Osteoblast (primary cell): Measurements from ENCODE around the gene MAPK10. TPM values are rescaled to one million over a fixed set of nuclear protein-coding genes. Genes with fewer than 3 reads are reported as not detected.

Experiments used
- DNase-seq: peaks from one replicate; pipeline ENCODE4 v3.0.0; 2011; ENCODE audit warnings: low spot score, mixed read lengths; ENCODE audit not compliant: insufficient read length; ENCODE audit errors: missing footprints
- H2AFZ ChIP-seq: 2 replicates; pipeline ENCODE4 v1.6.0; 2011; ENCODE audit warnings: mild to moderate bottlenecking, low read length
- H3K27ac ChIP-seq: 2 replicates; pipeline ENCODE4 v1.5.1; 2011; ENCODE audit warnings: mild to moderate bottlenecking, low read depth, low read length, moderate library complexity
- H3K27me3 ChIP-seq: 2 replicates; pipeline ENCODE4 v1.6.0; 2012; ENCODE audit warnings: mild to moderate bottlenecking, control low read depth, inconsistent platforms, low read length, moderate library complexity; ENCODE audit not compliant: insufficient read depth
- H3K36me3 ChIP-seq: 2 replicates; pipeline ENCODE4 v1.5.1; 2011; ENCODE audit warnings: mild to moderate bottlenecking, low read length, control low read depth, moderate library complexity; ENCODE audit not compliant: insufficient read depth
- H3K4me1 ChIP-seq: 2 replicates; pipeline ENCODE4 v1.5.1; 2011; ENCODE audit warnings: mild to moderate bottlenecking, low read length, control low read depth, moderate library complexity; ENCODE audit not compliant: insufficient read depth
- H3K4me2 ChIP-seq: 2 replicates; pipeline ENCODE4 v1.6.0; 2011; ENCODE audit warnings: mild to moderate bottlenecking, low read length; ENCODE audit not compliant: insufficient read depth
- H3K4me3 ChIP-seq: fragments of 200-600 bp; sonication (generic); 3 replicates; pipeline ENCODE4 v1.5.1; 2012; ENCODE audit warnings: mild to moderate bottlenecking, low read length, inconsistent platforms; ENCODE audit not compliant: insufficient read depth
- H3K79me2 ChIP-seq: 2 replicates; pipeline ENCODE4 v1.6.0; 2012; ENCODE audit warnings: mild to moderate bottlenecking, low read length, control low read depth, inconsistent platforms; ENCODE audit not compliant: insufficient read depth
- H3K9me3 ChIP-seq: 2 replicates; pipeline ENCODE4 v1.5.1; 2011; ENCODE audit warnings: low read depth, low read length, control low read depth
- H4K20me1 ChIP-seq: 2 replicates; pipeline ENCODE4 v1.6.0; 2012; ENCODE audit warnings: mild to moderate bottlenecking, low read length, control low read depth; ENCODE audit not compliant: insufficient read depth
- CTCF ChIP-seq: IDR thresholded peaks from 2 replicates; pipeline ENCODE4 v1.5.1; 2011; ENCODE audit warnings: mild to moderate bottlenecking, low read depth, low read length, moderate library complexity; ENCODE audit errors: extremely low read depth
- total RNA-seq: library from RNA; depleted of rRNA; stranded (reverse); fragments of >200 nt; gene quantifications from 2 replicates; pipeline ENCODE4 v1.2.3, GENCODE V29; 2012

Gene MAPK10
- total RNA-seq, 1 donor, result 13.0 TPM

DNA sequence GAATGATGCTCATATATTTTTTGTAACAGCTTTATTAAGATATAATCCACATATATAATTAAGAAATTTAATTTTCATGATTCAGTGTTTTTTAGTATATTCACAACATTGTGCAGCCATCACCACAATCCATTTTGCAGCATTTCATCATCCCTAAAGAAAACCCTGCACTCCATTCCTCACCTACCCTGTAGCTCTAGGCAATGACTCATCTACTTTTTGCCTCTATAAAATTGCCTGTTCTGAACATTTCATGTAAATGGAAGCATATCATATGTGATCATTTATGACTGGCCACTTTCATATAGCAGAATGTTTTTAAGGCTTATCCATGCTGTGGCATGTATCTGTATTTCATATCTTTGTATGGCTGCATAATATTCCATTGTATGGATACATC lies 339.9 kb downstream of the MAPK10 start:
- Histone ChIP-seq H3K27ac (no peak overlapping the region), H3K4me3 (no peak overlapping the region), H3K9me3 (no peaks in the 10 kb centered on the region), H3K79me2 (no peaks in the 10 kb centered on the region), H3K36me3 (no peaks in the 10 kb centered on the region), H3K4me1 (peaks cover 14% of the 10 kb centered on the region), H3K27me3 (no peaks in the 10 kb centered on the region), H4K20me1 (no peaks in the 10 kb centered on the region), H3K4me2 (no peak overlapping the region), H2AFZ (no peak overlapping the region)
- peak; percentile 27 for DNase-seq
- no peak for TF ChIP-seq CTCF

DNA sequence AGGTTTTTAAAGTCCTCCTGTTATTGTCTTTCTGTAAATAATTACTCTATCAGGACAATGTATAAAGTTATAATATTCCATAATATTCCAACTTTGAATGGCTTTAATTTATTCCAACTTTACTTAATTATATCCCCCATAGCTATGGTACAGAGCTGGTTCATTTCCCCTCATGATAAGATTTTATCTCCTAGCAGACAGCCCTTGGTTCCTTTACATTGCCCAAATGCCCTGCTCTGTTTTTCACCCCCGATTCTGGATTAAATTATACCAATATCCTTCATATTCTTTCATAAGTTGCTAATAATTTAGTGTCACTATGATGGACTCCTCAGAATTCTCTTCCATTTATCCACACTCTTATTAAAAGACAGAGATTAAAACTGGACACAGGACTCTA lies 340.5 kb downstream of the MAPK10 start:
- Histone ChIP-seq H3K4me1 (peaks cover 19% of the 10 kb centered on the region), H3K9me3 (no peaks in the 10 kb centered on the region), H3K27ac (no peak overlapping the region), H3K27me3 (no peaks in the 10 kb centered on the region), H2AFZ (no peak overlapping the region), H3K4me3 (no peak overlapping the region), H3K4me2 (no peak overlapping the region), H4K20me1 (no peaks in the 10 kb centered on the region), H3K36me3 (no peaks in the 10 kb centered on the region), H3K79me2 (no peaks in the 10 kb centered on the region)
- no peak for DNase-seq
- TF ChIP-seq CTCF, result no peak

DNA sequence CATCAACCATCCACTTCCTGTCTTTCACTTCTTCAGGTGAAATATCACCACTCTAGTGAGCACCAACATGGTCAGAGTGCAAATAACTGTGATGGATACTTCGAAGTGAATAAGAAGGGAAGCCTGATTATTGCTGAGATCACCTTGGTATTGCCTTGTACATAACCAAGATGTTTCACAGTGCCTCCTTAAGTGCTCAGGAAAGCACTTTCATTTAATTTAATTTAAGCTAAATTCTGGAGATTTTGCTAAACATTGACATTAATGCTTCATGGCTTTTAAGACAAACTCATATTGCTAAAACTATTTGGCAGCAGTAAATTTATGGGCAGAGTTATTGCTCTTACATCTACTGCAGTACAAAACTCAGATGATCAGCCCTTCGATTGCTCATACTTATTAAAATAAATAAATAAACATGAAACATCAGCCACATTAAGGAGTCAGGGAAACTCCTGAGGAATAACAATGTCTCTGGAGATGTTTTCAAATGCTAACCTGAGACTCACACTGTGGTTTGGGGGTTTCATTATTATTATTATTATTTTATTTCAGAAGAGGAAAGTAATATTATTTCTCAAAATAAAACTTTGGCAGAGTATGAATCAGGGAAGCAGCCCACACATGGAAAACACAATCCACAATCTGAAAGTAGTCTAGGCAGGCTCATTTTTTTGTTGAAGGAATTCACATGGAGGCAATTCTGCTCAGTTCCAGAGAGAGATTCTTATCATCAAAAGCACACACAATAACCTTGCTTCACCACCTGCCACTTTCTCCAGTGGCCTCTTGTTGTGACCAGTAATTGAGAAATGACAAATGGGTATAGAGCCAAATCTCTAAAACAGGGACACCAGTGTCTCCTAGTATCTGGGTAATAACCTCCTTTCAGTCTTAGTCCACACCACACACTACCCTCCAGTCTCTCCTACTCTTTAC lies 344.2 kb downstream of the MAPK10 start:
- Histone ChIP-seq H3K27me3 (no peaks in the 10 kb centered on the region), H3K4me3 (no peak overlapping the region), H3K9me3 (no peaks in the 10 kb centered on the region), H2AFZ (no peak overlapping the region), H3K79me2 (no peaks in the 10 kb centered on the region), H3K4me1 (peaks cover 50% of the 10 kb centered on the region), H4K20me1 (no peaks in the 10 kb centered on the region), H3K27ac (no peak overlapping the region), H3K4me2 (peak overlapping the region; percentile 40), H3K36me3 (no peaks in the 10 kb centered on the region)
- TF ChIP-seq CTCF, result no peak
- no peak for DNase-seq

DNA sequence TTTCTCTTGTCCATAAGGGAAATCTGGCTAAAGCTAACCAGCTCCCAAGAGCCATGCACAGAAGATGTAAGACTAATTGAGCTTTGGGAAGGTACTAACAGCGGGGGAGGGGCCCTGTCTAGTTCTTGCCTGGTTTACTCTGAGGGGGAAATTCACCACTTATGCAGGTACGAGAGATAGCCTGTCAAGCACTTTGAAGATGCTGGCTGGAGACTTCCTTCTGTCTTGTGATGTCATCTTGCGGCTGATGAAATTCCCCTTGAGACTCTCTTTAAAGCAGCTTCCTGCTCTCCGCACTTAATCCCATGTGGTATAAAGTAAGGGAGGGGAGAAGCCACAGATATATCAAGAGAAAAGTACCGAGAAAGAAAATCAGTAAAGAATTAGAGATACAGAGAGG lies 345.3 kb downstream of the MAPK10 start:
- peak overlapping the region; percentile 12 for H3K4me2 ChIP-seq
- no peaks in the 10 kb centered on the region for H3K36me3 ChIP-seq

More for the DNA sequence above, 345.3 kb downstream of the MAPK10 start:
- H2AFZ ChIP-seq, result no peak overlapping the region
- H3K79me2 ChIP-seq, result no peaks in the 10 kb centered on the region
- H3K27me3 ChIP-seq, result no peaks in the 10 kb centered on the region
- no peaks in the 10 kb centered on the region for H3K9me3 ChIP-seq
- no peak overlapping the region for H3K27ac ChIP-seq
- H4K20me1 ChIP-seq, result no peaks in the 10 kb centered on the region
- H3K4me3 ChIP-seq, result no peak overlapping the region
- TF ChIP-seq CTCF, result no peak
- peaks cover 53% of the 10 kb centered on the region for H3K4me1 ChIP-seq
- DNase-seq, result no peak
